H1 (cell line): ENCODE data around the gene DAB2IP. TPM values are rescaled to one million over a fixed set of nuclear protein-coding genes. Genes with fewer than 3 reads are reported as not detected.

ENCODE experiments used
- CTCF ChIA-PET: fragments of 300-600 bp; sonication (Branson Sonifier 250); formaldehyde crosslinking; loops from one replicate; lab custom pipeline; 2021; ENCODE audit not compliant: partially characterized antibody; lab: Charles Lee
- POLR2A ChIA-PET: fragments of 300-600 bp; sonication (Branson Sonifier 250); formaldehyde crosslinking; loops from one replicate; lab custom pipeline; 2021; ENCODE audit warnings: inconsistent platforms; ENCODE audit not compliant: partially characterized antibody; lab: Charles Lee
- DNase-seq, 2 experiments: peaks; one replicate each; pipeline versions ENCODE4 v3.0.0 to v3.0.0-alpha.2; 2010 to 2022; ENCODE audit warnings: low spot score in 2 of 2, low read depth in 1 of 2, mixed read lengths in 1 of 2
- FAIRE-seq: peaks from 2 replicates; lab custom pipeline; 2011; peaks lifted over from hg19 to GRCh38; lab: Jason Lieb, UNC
- H2AFZ ChIP-seq: 2 replicates; pipeline ENCODE4 v1.8.1; 2012; ENCODE audit warnings: low read length, inconsistent platforms
- H2AK5ac ChIP-seq: 2 replicates; pipeline ENCODE4 v1.6.1; 2013; ENCODE audit warnings: low read depth, low read length
- H2BK120ac ChIP-seq: replicated peaks from 2 replicates; pipeline ENCODE3; 2013; ENCODE audit warnings: low read depth, low read length, inconsistent platforms
- H2BK12ac ChIP-seq: 2 replicates; pipeline ENCODE4 v1.6.1; 2013; ENCODE audit warnings: low read depth, low read length
- H2BK15ac ChIP-seq: 2 replicates; pipeline ENCODE4 v1.6.1; 2013; ENCODE audit warnings: low read length
- H2BK20ac ChIP-seq: 2 replicates; pipeline ENCODE4 v1.6.1; 2013; ENCODE audit warnings: low read length
- H2BK5ac ChIP-seq: 2 replicates; pipeline ENCODE4 v1.6.1; 2013; ENCODE audit warnings: low read depth, low read length
- H3K14ac ChIP-seq: 2 replicates; pipeline ENCODE4 v1.6.1; 2013; ENCODE audit warnings: inconsistent platforms; ENCODE audit not compliant: insufficient read length
- H3K18ac ChIP-seq: 2 replicates; pipeline ENCODE4 v1.6.1; 2013; ENCODE audit warnings: low read length; ENCODE audit errors: extremely low read depth
- H3K23ac ChIP-seq: 2 replicates; pipeline ENCODE4 v1.6.1; 2013; ENCODE audit warnings: inconsistent platforms; ENCODE audit not compliant: insufficient read length
- H3K23me2 ChIP-seq: 2 replicates; pipeline ENCODE4 v1.6.1; 2013; ENCODE audit warnings: low read depth, low read length
- H3K27ac ChIP-seq: 2 replicates; pipeline ENCODE4 v1.6.1; 2011; ENCODE audit warnings: low read depth, low read length, inconsistent platforms
- H3K27me3 ChIP-seq, 4 experiments: replicated peaks in 1 of 4; 1 replicate in 1 of 4; 2 replicates in 3 of 4; pipeline versions ENCODE4 v1.6.1 to v1.8.1; 2011 to 2013; ENCODE audit warnings: low read length in 3 of 4, mild to moderate bottlenecking in 3 of 4, inconsistent platforms in 2 of 4, mixed read lengths in 2 of 4, moderate library complexity in 1 of 4; ENCODE audit not compliant: control insufficient read depth in 3 of 4, insufficient read depth in 3 of 4; ENCODE audit errors: extremely low read depth in 1 of 4
- H3K36me3 ChIP-seq, 4 experiments: 2 replicates each; pipeline versions ENCODE4 v1.6.1 to v1.8.1; 2011 to 2013; ENCODE audit warnings: mild to moderate bottlenecking in 4 of 4, low read length in 3 of 4, moderate library complexity in 2 of 4, control low read depth in 1 of 4, inconsistent platforms in 1 of 4; ENCODE audit not compliant: insufficient read depth in 4 of 4, control insufficient read depth in 2 of 4
- H3K4ac ChIP-seq: replicated peaks from 2 replicates; pipeline ENCODE3; 2013; ENCODE audit warnings: low read length, low read depth, mixed read lengths, inconsistent platforms; ENCODE audit not compliant: insufficient read length
- H3K4me1 ChIP-seq, 4 experiments: replicated peaks in 1 of 4; 1 replicate in 1 of 4; 2 replicates in 3 of 4; pipeline versions ENCODE4 v1.6.1 to v1.8.1; 2011 to 2013; ENCODE audit warnings: low read length in 3 of 4, inconsistent platforms in 2 of 4, mixed read lengths in 1 of 4; ENCODE audit not compliant: insufficient read depth in 4 of 4, control insufficient read depth in 3 of 4
- H3K4me2 ChIP-seq, 2 experiments: 2 replicates each; pipeline versions ENCODE4 v1.6.1 to v1.8.1; 2011 to 2013; ENCODE audit warnings: low read depth in 2 of 2, low read length in 2 of 2, control low read depth in 1 of 2, inconsistent platforms in 1 of 2, mild to moderate bottlenecking in 1 of 2; ENCODE audit not compliant: insufficient read depth in 1 of 2
- H3K4me3 ChIP-seq, 4 experiments: fragments of 200-600, 300-600 bp in 1 of 4; sonication (generic), shearing (Covaris generic), sonication (Bioruptor Twin) in 1 of 4; 2 replicates each; pipeline versions ENCODE4 v1.5.1 to v1.8.1; 2011 to 2016; ENCODE audit warnings: low read length in 4 of 4, low read depth in 3 of 4, control low read depth in 2 of 4, inconsistent platforms in 2 of 4, mild to moderate bottlenecking in 2 of 4, mixed read lengths in 1 of 4, moderate library complexity in 1 of 4; ENCODE audit not compliant: insufficient read depth in 2 of 4; ENCODE audit errors: extremely low read depth in 1 of 4
- H3K56ac ChIP-seq: replicated peaks from 2 replicates; pipeline ENCODE3; 2013; ENCODE audit warnings: low read depth, mild to moderate bottlenecking, mixed read lengths, low read length, inconsistent platforms; ENCODE audit not compliant: insufficient read length
- H3K79me1 ChIP-seq: 2 replicates; pipeline ENCODE4 v1.6.1; 2013; ENCODE audit warnings: low read depth, low read length, control low read depth
- H3K79me2 ChIP-seq, 2 experiments: 2 replicates each; pipeline versions ENCODE4 v1.6.1 to v1.8.1; 2012 to 2013; ENCODE audit warnings: low read length in 2 of 2, mild to moderate bottlenecking in 2 of 2, inconsistent platforms in 1 of 2; ENCODE audit not compliant: insufficient read depth in 2 of 2, control insufficient read depth in 1 of 2
- H3K9ac ChIP-seq, 4 experiments: replicated peaks in 1 of 4; 1 replicate in 1 of 4; 2 replicates in 3 of 4; pipeline versions ENCODE4 v1.6.1 to v1.8.1; 2011 to 2013; ENCODE audit warnings: low read depth in 3 of 4, low read length in 3 of 4, control low read depth in 2 of 4, mild to moderate bottlenecking in 2 of 4, moderate library complexity in 2 of 4, inconsistent platforms in 1 of 4; ENCODE audit errors: extremely low read depth in 1 of 4
- H3K9me3 ChIP-seq, 2 experiments: 2 replicates each; pipeline versions ENCODE4 v1.6.1 to v1.8.1; 2012 to 2013; ENCODE audit warnings: mild to moderate bottlenecking in 2 of 2, moderate library complexity in 2 of 2, control low read depth in 1 of 2, inconsistent platforms in 1 of 2, low read depth in 1 of 2, low read length in 1 of 2, mixed read lengths in 1 of 2; ENCODE audit not compliant: insufficient read depth in 2 of 2
- H4K20me1 ChIP-seq, 2 experiments: replicated peaks in 1 of 2; 2 replicates each; pipeline versions ENCODE3 to v1.8.1; 2011 to 2013; ENCODE audit warnings: inconsistent platforms in 2 of 2, low read length in 2 of 2, mild to moderate bottlenecking in 1 of 2; ENCODE audit not compliant: insufficient read depth in 2 of 2, control insufficient read depth in 1 of 2
- H4K5ac ChIP-seq: 2 replicates; pipeline ENCODE4 v1.6.1; 2013; ENCODE audit warnings: low read length, low read depth, mixed read lengths, inconsistent platforms; ENCODE audit not compliant: insufficient read length
- H4K8ac ChIP-seq: 2 replicates; pipeline ENCODE4 v1.8.0; 2013; ENCODE audit warnings: mild to moderate bottlenecking, moderate library complexity, low read length, inconsistent platforms; ENCODE audit not compliant: insufficient read depth; ENCODE audit errors: extremely low read depth
- H4K91ac ChIP-seq: replicated peaks from 2 replicates; pipeline ENCODE3; 2013; ENCODE audit warnings: low read length, mixed read lengths, inconsistent platforms; ENCODE audit not compliant: insufficient read length
- RNF2 ChIP-seq: fragments of 200-900, 300-1000 bp; sonication (generic); IDR thresholded peaks from 2 replicates; pipeline ENCODE4 v1.7.1; 2016; ENCODE audit warnings: borderline replicate concordance, low read depth, mild to moderate bottlenecking, antibody characterized with exemption, low read length; ENCODE audit not compliant: poor library complexity, severe bottlenecking; ENCODE audit errors: missing control alignments
- WGBS, 2 experiments: shearing (Covaris generic) in 1 of 2; methylation state at CpG; one replicate each; pipeline versions ENCODE4 v1.1.6 to v1.1.7; 2013 to 2015; ENCODE audit warnings: low lambda C conversion rate in 2 of 2, mixed read lengths in 2 of 2, inconsistent platforms in 1 of 2, low coverage in 1 of 2, missing lambda C conversion rate in 1 of 2; ENCODE audit not compliant: insufficient replicate concordance in 2 of 2, insufficient coverage in 1 of 2, insufficient read length in 1 of 2; ENCODE audit errors: extremely low coverage in 1 of 2, missing lambda C conversion rate in 1 of 2; 5-methylcytosine and 5-hydroxymethylcytosine counted together
- polyA plus RNA-seq, 7 experiments: library from polyadenylated mRNA; depleted of rRNA in 3 of 7; stranded (reverse) in 5 of 7; unstranded in 2 of 7; fragments of >200 nt in 5 of 7; fragments of 200-250 nt in 2 of 7; gene quantifications; 1 replicate in 5 of 7; 2 replicates in 1 of 7; 4 replicates in 1 of 7; pipeline versions ENCODE4 v1.2.1 to v1.2.3, GENCODE V29; 2011 to 2013; ENCODE audit warnings: missing spikeins in 2 of 7, mixed read lengths in 2 of 7
- total RNA-seq: library from RNA; stranded (reverse); fragmentation: NEBNext Ultra II Directional; extraction: Animal tissue kit (Norgen Biotek cat#: 25700); gene quantifications from 2 replicates; pipeline ENCODE4 v1.2.1, GENCODE V29; 2021

Gene DAB2IP
- total and polyA plus RNA-seq, 2 of the 8 experiments (the other 6 are each of a cell fraction or from before 2014, with no cell fraction given) = 19.7 to 39.5 TPM

GRCh38 chr9:121709798-121710197, 58.4 kb downstream of the DAB2IP start:
- no peaks in the 10 kb centered on the region for H3K36me3 ChIP-seq
- WGBS, 2 experiments = 88% methylated on average over 4 of the region's 4 CpGs; no CpG with 5 or more reads in 1 of the 2 experiments
- H2BK20ac ChIP-seq = no peak overlapping the region
- H3K23me2 ChIP-seq = no peaks in the 10 kb centered on the region
- FAIRE-seq (no peak), DNase-seq (no peak)
- no peak overlapping the region for H2BK12ac ChIP-seq
- H4K8ac ChIP-seq = no peak overlapping the region
- H3K9ac ChIP-seq = no peak overlapping the region
- peaks cover 0 to 72% of the 10 kb centered on the region in 2 experiments; a peak in 3 of 4 replicates for H3K79me2 ChIP-seq
- H3K56ac ChIP-seq = no peak overlapping the region
- no peak overlapping the region for H2BK15ac ChIP-seq
- no peak overlapping the region for H3K23ac ChIP-seq
- H3K4me3 ChIP-seq = no peak overlapping the region
- no peak overlapping the region for H4K91ac ChIP-seq
- no peak overlapping the region for H3K18ac ChIP-seq
- H3K27ac ChIP-seq = no peak overlapping the region
- H4K20me1 ChIP-seq = peaks cover 14 to 34% of the 10 kb centered on the region in 2 experiments
- peaks cover 6 to 14% (median 10%) of the 10 kb centered on the region in 4 experiments; a peak in 6 of 7 replicates for H3K4me1 ChIP-seq
- no peaks in the 10 kb centered on the region for H3K9me3 ChIP-seq
- H2AFZ ChIP-seq = no peak overlapping the region
- H4K5ac ChIP-seq = no peak overlapping the region
- H2BK5ac ChIP-seq = no peak overlapping the region
- peaks cover 37% of the 10 kb centered on the region for H3K79me1 ChIP-seq
- no peak overlapping the region for H3K4me2 ChIP-seq
- H2AK5ac ChIP-seq = no peak overlapping the region
- no peak overlapping the region for H2BK120ac ChIP-seq
- no peak overlapping the region for H3K4ac ChIP-seq
- no peaks in the 10 kb centered on the region for H3K27me3 ChIP-seq
- TF ChIP-seq RNF2 = no peak
- no peak overlapping the region for H3K14ac ChIP-seq
- POLR2A ChIA-PET = interaction anchor here (1.3 kb wide), 1 partner anchor 8 kb away, joined by 4 read pairs; no protein-coding TSS in a partner anchor
- CTCF ChIA-PET = interaction anchor here (0.8 to 4.0 kb wide), 9 partner anchors 9 to 164 kb away, joined by 3 to 30 read pairs (median 4); no protein-coding TSS in a partner anchor
